ENCODE results near the gene ANKRD44.
"Not testable (repeated sequence)": the region's sequence is repeated elsewhere in the genome, so short reads cannot be mapped to it uniquely, and the experiment has no call there.

ANKRD44 gene

GRCh38 chr2:197010200-197011020 lies 300.2 kb downstream of the ANKRD44 start:
- no peak for DNase-seq

GRCh38 chr2:197008741-197009341 lies 301.7 kb downstream of the ANKRD44 start:
- not testable (repeated sequence) for DNase-seq

- no peak for DNase-seq
Measured at GRCh38 chr2:197007716-197008628, 302.6 kb downstream of the ANKRD44 start.

- no peak for DNase-seq
Measured at GRCh38 chr2:197001921-197002320, 308.7 kb downstream of the ANKRD44 start.

- DNase-seq: no peak
Measured at GRCh38 chr2:196995757-196996314, 314.7 kb downstream of the ANKRD44 start.

- DNase-seq: no peak
Measured at GRCh38 chr2:196994764-196995163, 315.8 kb downstream of the ANKRD44 start.

- DNase-seq: no peak
Measured at GRCh38 chr2:196993617-196994016, 317.0 kb downstream of the ANKRD44 start.

GRCh38 chr2:196992466-196992865 lies 318.1 kb downstream of the ANKRD44 start:
- no peak for DNase-seq

GRCh38 chr2:196990788-196991461 lies 319.7 kb downstream of the ANKRD44 start:
- DNase-seq: no peak

GRCh38 chr2:196990092-196990491 lies 320.5 kb downstream of the ANKRD44 start:
- no peak for DNase-seq

GRCh38 chr2:196989496-196989895 lies 321.1 kb downstream of the ANKRD44 start:
- no peak for DNase-seq

- DNase-seq: no peak
Measured at GRCh38 chr2:196988639-196989038, 321.9 kb downstream of the ANKRD44 start.

- DNase-seq: no peak
Measured at GRCh38 chr2:196987649-196988364, 322.8 kb downstream of the ANKRD44 start.

GRCh38 chr2:196987298-196987648 lies 323.3 kb downstream of the ANKRD44 start:
- DNase-seq: no peak

- no peak for DNase-seq
Measured at GRCh38 chr2:196985511-196986183, 324.9 kb downstream of the ANKRD44 start.

- DNase-seq: peak in 1 of 2 experiments; percentile 27
Measured at GRCh38 chr2:196984903-196985302, 325.7 kb downstream of the ANKRD44 start.

GRCh38 chr2:196983934-196984333 lies 326.6 kb downstream of the ANKRD44 start:
- no peak for DNase-seq

- DNase-seq: peak in 1 of 2 experiments; percentile 82
Measured at GRCh38 chr2:196980473-196980872, 330.1 kb downstream of the ANKRD44 start.

GRCh38 chr2:196980001-196980400 lies 330.6 kb downstream of the ANKRD44 start:
- peak in 1 of 2 experiments; percentile 26 for DNase-seq

- DNase-seq: no peak
Measured at GRCh38 chr2:196977507-196977906, 333.1 kb downstream of the ANKRD44 start.

GRCh38 chr2:196974970-196975369 lies 335.6 kb downstream of the ANKRD44 start:
- no peak for DNase-seq
